Measurements from ENCODE around the gene GCLM. TPM values are rescaled to one million over a fixed set of nuclear protein-coding genes. Genes with fewer than 3 reads are reported as not detected.
A peak's percentile ranks its signal among the peaks of the same experiment; 100 is the strongest.

The GCLM gene
- total and polyA plus RNA-seq, 2 donors (not counting 3 experiments of a cell fraction or from before 2014, with no cell fraction given) = 12.3 to 55.9 TPM

DNA sequence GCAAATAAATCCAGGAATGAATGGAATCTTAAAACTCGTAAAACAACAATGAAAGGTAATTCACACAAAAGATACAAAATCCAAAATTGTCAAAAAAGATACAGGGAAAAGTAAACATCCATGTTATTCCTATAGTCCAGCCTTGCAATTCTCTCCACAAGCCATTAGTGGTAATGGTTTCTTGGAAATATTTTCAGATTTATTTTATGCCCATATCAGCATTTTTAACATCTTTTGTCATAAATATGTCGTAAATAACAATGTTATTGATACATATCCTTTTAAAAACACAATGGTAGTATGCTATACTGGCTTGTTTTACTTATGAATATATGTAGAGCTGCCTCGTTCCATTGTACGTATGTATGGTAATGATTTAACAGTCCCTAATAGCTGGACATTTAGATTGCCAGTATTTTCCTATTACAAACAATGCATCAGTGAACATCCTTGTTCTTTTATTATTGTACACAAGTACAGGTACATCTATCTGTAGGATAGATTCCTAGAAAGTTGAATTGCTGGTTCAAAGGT lies 60.8 kb downstream of the GCLM start:
- ChIA-PET CTCF (interaction anchor here (0.9 to 2.8 kb wide), 8 partner anchors 32 to 544 kb away, joined by 3 to 11 read pairs (median 6); no protein-coding TSS in a partner anchor), POLR2A (interaction anchor here (0.6 kb wide), 1 partner anchor 497 kb away, joined by 6 read pairs; no protein-coding TSS in a partner anchor)
- Histone ChIP-seq H3K27ac (ENCODE audit: insufficient read depth, low read depth, low read length) (peak overlapping the region; percentile 99), H3K4me2 (ENCODE audit: insufficient read depth, low read length) (peak overlapping the region; percentile 89), H3K9me3 (replicated peaks; ENCODE audit: control insufficient read depth, insufficient read depth, low read length) (no peaks in the 10 kb centered on the region), H3K9ac (replicated peaks; ENCODE audit: extremely low read depth, insufficient read depth, low read length) (peak overlapping the region; percentile 85), H3K4me1 (ENCODE audit: control insufficient read depth, extremely low read depth, insufficient read depth, low read length) (peaks cover 25% of the 10 kb centered on the region), H3K27me3 (ENCODE audit: control insufficient read depth in 2 of 2, insufficient read depth in 2 of 2, low read length in 2 of 2) (no peaks in the 10 kb centered on the region), H3K79me2 (ENCODE audit: control insufficient read depth, insufficient read depth, low read length) (no peaks in the 10 kb centered on the region), H3K4me3 (replicated peaks in 1 of 3; ENCODE audit: insufficient read depth in 1 of 3, low read depth in 1 of 3, low read length in 3 of 3) (peak overlapping the region; percentile 65 to 90 (median 68)), H3K36me3 (ENCODE audit: control insufficient read depth in 2 of 2, extremely low read depth in 1 of 2, insufficient read depth in 2 of 2, low read length in 2 of 2) (no peaks in the 10 kb centered on the region), H2AFZ (ENCODE audit: low read depth, low read length) (peak overlapping the region; percentile 87), H3K9me1 (replicated peaks; ENCODE audit: control insufficient read depth, extremely low read depth, insufficient read depth, low read length) (no peaks in the 10 kb centered on the region), H4K20me1 (replicated peaks; ENCODE audit: control insufficient read depth, extremely low read depth, insufficient read depth, low read length) (no peaks in the 10 kb centered on the region)
- FAIRE-seq = no peak
- BruUV-seq (replicated peaks) = no TSS peak
- dilution Hi-C loops (cut with MboI; ENCODE audit: extremely low pct_ligation_motif_present, low sequenced_read_pairs) (no loop called here), intact Hi-C loops (cut with micrococcal nuclease) (loop anchor here (2.0 to 5.0 kb wide), 2 partner anchors 489 to 504 kb away; partner anchors contain the start of gene DR1)
- TF ChIP-seq GATA2 (IDR thresholded peaks at IDR 0.05; ENCODE audit: insufficient read depth, insufficient read length, low read depth, low read length) (no peak), MYC (IDR thresholded peaks at IDR 0.05; ENCODE audit: low read depth, low read length) (no peak), EZH2 (IDR thresholded peaks at IDR 0.05; ENCODE audit: borderline replicate concordance, low read depth, low read length, severe bottlenecking) (no peak), POLR2AphosphoS5 (IDR thresholded peaks at IDR 0.05; ENCODE audit: insufficient read depth, low read depth, low read length) (no peak), FOS (IDR thresholded peaks at IDR 0.05; ENCODE audit: borderline replicate concordance, insufficient read depth, low read length) (no peak), POLR2A (IDR thresholded peaks at IDR 0.05; ENCODE audit: low read depth, low read length) (no peak)
- no peak for DNase-seq (ENCODE audit: low read depth, low spot score)

- TSS peak; percentile 20 for BruUV-seq (replicated peaks)
- dilution Hi-C loops (cut with MboI; ENCODE audit: extremely low pct_ligation_motif_present, low sequenced_read_pairs) = no loop called here
- no peaks in the 10 kb centered on the region for H3K9me3 ChIP-seq (replicated peaks; ENCODE audit: control insufficient read depth, insufficient read depth, low read length)
- FAIRE-seq = peak; percentile 72
- TF ChIP-seq POLR2AphosphoS5 (IDR thresholded peaks at IDR 0.05; ENCODE audit: insufficient read depth, low read depth, low read length) (peak; percentile 12), POLR2A (IDR thresholded peaks at IDR 0.05; ENCODE audit: low read depth, low read length) (no peak), MYC (IDR thresholded peaks at IDR 0.05; ENCODE audit: low read depth, low read length) (no peak)
- H2AFZ ChIP-seq (ENCODE audit: low read depth, low read length) = peak overlapping the region; percentile 87
- H3K27ac ChIP-seq (ENCODE audit: insufficient read depth, low read depth, low read length) = peak overlapping the region; percentile 99
- ChIA-PET POLR2A (interaction anchor here (0.6 kb wide), 2 partner anchors 168 to 496 kb away, joined by 4 to 6 read pairs; no protein-coding TSS in a partner anchor), CTCF (interaction anchor here (0.7 to 2.8 kb wide), 8 partner anchors 31 to 543 kb away, joined by 3 to 11 read pairs (median 6); no protein-coding TSS in a partner anchor)
- peak overlapping the region; percentile 89 for H3K4me2 ChIP-seq (ENCODE audit: insufficient read depth, low read length)
- peak overlapping the region; percentile 85 for H3K9ac ChIP-seq (replicated peaks; ENCODE audit: extremely low read depth, insufficient read depth, low read length)
- intact Hi-C loops (cut with micrococcal nuclease) = loop anchor here (1.0 to 5.0 kb wide), 6 partner anchors 69 to 543 kb away; partner anchors contain the start of genes DR1 and FNBP1L
- no peaks in the 10 kb centered on the region for H4K20me1 ChIP-seq (replicated peaks; ENCODE audit: control insufficient read depth, extremely low read depth, insufficient read depth, low read length)
- no peak for DNase-seq (ENCODE audit: low read depth, low spot score)
- no peaks in the 10 kb centered on the region for H3K9me1 ChIP-seq (replicated peaks; ENCODE audit: control insufficient read depth, extremely low read depth, insufficient read depth, low read length)
- H3K4me1 ChIP-seq (ENCODE audit: control insufficient read depth, extremely low read depth, insufficient read depth, low read length) = peaks cover 25% of the 10 kb centered on the region
- H3K4me3 ChIP-seq (replicated peaks in 1 of 3; ENCODE audit: insufficient read depth in 1 of 3, low read depth in 1 of 3, low read length in 3 of 3) = peak overlapping the region; percentile 65 to 90 (median 68)
- H3K36me3 ChIP-seq (ENCODE audit: control insufficient read depth in 2 of 2, extremely low read depth in 1 of 2, insufficient read depth in 2 of 2, low read length in 2 of 2) = no peaks in the 10 kb centered on the region
- no peaks in the 10 kb centered on the region for H3K27me3 ChIP-seq (ENCODE audit: control insufficient read depth in 2 of 2, insufficient read depth in 2 of 2, low read length in 2 of 2)
- H3K79me2 ChIP-seq (ENCODE audit: control insufficient read depth, insufficient read depth, low read length) = no peaks in the 10 kb centered on the region
Measured at GRCh38 chr1:93847811-93848288, 61.4 kb downstream of the GCLM start.
